ENCODE data around the gene LINC00237. TPM values are rescaled to one million over a fixed set of nuclear protein-coding genes. Genes with fewer than 3 reads are reported as not detected.

The LINC00237 gene
- total and polyA plus RNA-seq, 2 of the 8 experiments (the other 6 are each of a cell fraction or from before 2014, with no cell fraction given): 0.28 to 1.4 TPM

- TF ChIP-seq CHD7 (IDR thresholded peaks at IDR 0.05; ENCODE audit: insufficient replicate concordance, low read length): no peak
- no peak for TF ChIP-seq SP4 (IDR thresholded peaks at IDR 0.05; ENCODE audit: low read length)
- no peak for TF ChIP-seq SUZ12 (IDR thresholded peaks at IDR 0.05; ENCODE audit: low read length)
- TF ChIP-seq PHF8 (conservative IDR thresholded peaks at IDR 0.05; ENCODE audit: low read depth, low read length): no peak
- TF ChIP-seq JUND (IDR thresholded peaks at IDR 0.05; ENCODE audit: low read length): no peak
- no peak for TF ChIP-seq CREB1 (IDR thresholded peaks at IDR 0.05)
- TF ChIP-seq ATF2 (IDR thresholded peaks at IDR 0.05; ENCODE audit: low read length): no peak
- TF ChIP-seq FOSL1 (IDR thresholded peaks at IDR 0.05; ENCODE audit: insufficient read depth, low read depth, low read length): no peak
- TF ChIP-seq CHD2 (IDR thresholded peaks at IDR 0.05; ENCODE audit: low read length): no peak
- no peak for TF ChIP-seq TAF7 (optimal IDR thresholded peaks at IDR 0.05; ENCODE audit: borderline replicate concordance, low read depth, low read length)
- TF ChIP-seq CTBP2 (IDR thresholded peaks at IDR 0.05; ENCODE audit: borderline replicate concordance, insufficient read depth, insufficient read length, low read length): no peak
Observed at GRCh38 chr20:21082584-21082983, 23.6 kb downstream of the LINC00237 start (continued).
